GM19239 (cell line): ENCODE measurements around the gene MSN.
"Not testable (repeated sequence)": the region's sequence is repeated elsewhere in the genome, so short reads cannot be mapped to it uniquely, and the experiment has no call there.

ENCODE experiments used
- DNase-seq: peaks from one replicate; pipeline ENCODE4 v3.0.0; 2011; ENCODE audit warnings: low spot score; ENCODE audit not compliant: insufficient read length
- FAIRE-seq: peaks from 2 replicates; lab custom pipeline; 2011; peaks lifted over from hg19 to GRCh38; lab: Jason Lieb, UNC

Gene MSN

DNA sequence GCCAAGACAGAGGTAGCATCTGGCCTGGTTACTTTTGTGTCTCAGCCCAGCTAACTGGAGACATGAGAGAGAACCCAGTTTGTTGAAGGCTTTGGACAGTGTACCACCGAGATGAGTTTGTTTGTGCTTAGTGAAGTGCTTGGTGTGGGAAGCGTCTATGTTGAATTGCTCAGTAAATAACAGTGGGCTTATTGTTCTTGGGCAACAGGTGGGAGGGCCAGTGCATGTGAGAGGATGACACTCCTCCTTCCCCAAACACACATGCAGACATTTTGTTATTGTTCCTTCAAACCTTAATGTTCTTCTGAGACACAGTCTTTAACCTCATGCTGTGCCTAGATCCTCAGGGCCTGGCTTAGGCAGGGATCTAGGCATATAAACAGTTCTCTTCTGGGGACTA, 39.7 kb downstream of the MSN start:
- FAIRE-seq: no peak
- DNase-seq: no peak

DNA sequence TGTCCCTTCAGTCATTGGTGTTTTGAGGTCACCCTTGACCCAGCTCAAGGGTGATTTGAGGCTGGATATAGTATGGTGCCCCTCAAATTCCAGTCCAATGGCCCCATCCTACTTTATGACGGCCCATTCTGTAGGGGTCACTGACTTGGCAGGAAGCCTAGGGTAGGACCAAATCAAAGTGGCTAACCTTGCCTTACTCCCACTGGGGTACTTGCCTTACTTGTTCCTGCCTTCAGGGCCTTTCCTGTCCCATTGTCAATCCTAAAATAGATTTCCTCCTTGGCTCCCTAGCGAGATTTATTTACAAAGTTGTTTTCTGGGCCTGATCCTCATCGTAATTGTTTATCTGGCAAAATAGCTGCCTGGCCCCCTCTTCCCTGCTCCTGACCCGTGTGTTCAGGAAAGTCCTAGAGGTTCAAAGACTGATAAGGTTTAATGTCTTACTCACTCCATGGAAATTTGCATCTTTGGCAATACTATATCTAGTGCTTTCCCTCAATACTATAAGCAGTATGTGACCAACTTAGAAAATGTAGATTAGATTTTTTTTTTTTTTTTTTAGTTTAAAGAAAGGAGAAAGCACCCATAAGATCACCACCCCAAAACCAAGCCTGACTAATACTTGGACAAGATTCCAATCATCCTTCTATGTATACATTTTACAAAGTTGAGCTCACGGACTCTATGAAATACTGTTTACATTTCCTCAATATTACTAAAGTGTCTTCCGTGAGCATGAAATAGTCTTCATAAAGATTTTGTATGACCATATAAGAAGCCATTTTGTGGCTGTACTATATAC, 44.8 kb downstream of the MSN start:
- no peak for FAIRE-seq
- DNase-seq: no peak

DNA sequence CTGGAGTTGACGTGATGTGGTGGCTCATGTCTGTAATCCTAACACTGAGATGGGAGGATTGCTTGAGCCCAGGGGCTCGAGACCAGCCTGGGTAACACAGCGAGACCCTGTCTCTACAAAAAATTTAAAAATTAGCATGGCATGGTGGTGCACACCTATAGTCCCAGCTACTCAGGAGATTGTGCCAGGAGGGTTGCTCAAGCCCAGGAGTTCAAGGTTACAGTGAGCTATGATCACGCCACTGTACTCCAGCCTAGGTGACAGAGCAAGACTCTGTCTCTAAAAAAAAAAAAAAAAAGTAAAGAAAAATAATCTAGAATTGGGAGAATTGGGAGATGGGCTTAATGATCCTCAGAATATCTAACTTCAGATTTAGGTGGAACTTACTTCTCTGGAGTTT, 51.1 kb downstream of the MSN start:
- FAIRE-seq: no peak
- no peak for DNase-seq

DNA sequence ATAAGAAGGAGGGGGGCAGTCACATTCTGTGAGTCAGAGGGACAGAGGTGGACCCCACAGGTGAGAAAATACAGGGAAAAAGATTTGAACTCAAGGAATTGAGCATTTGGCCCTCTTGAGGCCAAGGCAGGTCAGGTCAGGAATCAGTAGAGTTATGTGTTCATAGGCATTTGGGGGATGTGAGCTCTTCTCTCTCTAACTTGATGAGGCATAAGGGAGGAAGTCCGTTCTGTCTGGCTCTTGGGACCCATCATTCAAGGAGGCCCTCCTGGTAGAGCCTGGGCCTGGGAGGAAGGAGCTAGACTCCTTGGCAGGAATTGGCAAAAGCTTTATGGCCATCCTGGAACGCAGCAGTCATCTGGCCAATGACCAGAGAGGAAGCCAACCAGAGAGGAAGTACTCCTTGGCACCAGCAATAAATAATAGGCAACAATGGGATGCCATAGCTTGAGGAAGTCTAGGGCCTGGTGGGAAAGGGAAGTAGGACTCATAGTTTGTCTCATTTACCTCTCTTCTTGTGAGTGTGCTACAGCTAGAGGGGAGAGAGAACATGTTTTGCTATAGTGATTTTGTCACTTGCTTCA, 53.0 kb downstream of the MSN start:
- DNase-seq (no peak), FAIRE-seq (peak; percentile 84)

DNA sequence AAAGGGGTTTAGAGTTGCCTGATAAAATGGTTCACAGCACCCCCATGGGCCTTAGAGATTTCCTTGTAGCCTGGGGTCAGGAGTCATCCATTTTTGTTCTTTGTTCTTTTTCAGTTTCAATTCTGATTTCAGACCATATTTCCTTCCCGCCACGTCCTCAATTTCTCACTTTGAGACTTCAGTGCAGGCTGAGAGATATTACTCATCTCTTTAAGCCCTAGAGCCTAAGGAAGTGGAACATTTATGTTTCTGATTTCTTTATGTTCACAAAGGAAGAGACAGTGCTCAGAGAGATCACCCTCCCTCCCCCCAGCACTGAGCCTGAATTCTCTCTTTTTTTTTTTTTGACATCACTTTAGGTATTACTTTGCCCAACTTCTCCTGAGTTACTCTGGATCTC, 56.3 kb downstream of the MSN start:
- peak; percentile 97 for FAIRE-seq
- DNase-seq: peak; percentile 19

DNA sequence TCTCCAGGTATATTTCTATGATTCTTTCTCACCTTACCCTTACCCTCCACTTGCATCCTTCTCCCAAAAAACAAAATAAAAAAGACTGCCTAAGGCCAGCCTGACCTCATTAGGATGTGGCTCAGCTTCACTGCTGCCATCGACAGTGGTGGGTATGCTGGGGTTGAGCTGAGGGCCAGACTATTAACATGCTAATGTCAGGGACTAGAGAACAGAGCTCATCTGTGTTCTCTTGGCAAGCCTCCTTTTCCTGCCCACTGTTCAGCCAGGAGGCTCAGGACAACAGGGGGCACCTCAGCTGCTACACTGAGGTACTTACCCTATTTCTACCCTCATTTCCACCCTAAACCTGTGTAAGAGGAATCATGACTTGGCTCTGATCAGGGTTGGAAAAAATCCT, 59.3 kb downstream of the MSN start:
- DNase-seq (no peak), FAIRE-seq (no peak)

DNA sequence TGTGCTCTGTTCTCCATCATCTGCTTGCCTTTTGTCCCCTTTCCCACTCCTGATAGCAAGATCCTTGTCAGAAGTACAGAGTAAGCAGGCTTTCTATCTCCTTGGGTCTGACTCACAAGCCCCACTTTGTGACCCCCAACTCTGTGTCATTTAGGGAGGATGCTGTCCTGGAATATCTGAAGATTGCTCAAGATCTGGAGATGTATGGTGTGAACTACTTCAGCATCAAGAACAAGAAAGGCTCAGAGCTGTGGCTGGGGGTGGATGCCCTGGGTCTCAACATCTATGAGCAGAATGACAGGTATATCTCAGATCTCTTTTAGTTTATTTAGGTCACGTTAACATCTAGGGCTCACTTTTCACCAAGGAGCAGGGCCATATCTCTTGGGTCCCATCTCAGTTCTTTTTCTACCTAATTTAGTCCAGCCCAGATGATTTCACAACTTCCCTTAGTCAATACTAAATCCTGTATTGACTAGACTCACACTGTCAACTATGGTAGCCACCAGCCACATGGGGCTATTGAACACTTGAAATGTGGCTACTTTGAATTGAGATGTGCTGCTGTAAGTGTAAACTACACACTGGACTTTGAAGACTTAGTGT, 64.3 kb downstream of the MSN start:
- DNase-seq: no peak
- no peak for FAIRE-seq

DNA sequence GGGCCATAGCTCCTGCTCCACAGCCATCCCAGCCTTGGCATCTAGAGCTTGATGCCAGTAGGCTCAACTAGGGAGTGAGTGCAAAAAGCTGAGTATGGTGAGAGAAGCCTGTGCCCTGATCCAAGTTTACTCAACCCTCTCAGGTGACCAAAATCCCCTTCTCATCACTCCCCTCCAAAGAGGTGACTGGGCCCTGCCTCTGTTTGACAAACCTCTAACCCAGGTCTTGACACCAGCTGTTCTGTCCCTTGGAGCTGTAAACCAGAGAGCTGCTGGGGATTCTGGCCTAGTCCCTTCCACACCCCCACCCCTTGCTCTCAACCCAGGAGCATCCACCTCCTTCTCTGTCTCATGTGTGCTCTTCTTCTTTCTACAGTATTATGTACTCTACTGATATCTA, 73.5 kb downstream of the MSN start:
- DNase-seq (no peak), FAIRE-seq (peak; percentile 14)

DNA sequence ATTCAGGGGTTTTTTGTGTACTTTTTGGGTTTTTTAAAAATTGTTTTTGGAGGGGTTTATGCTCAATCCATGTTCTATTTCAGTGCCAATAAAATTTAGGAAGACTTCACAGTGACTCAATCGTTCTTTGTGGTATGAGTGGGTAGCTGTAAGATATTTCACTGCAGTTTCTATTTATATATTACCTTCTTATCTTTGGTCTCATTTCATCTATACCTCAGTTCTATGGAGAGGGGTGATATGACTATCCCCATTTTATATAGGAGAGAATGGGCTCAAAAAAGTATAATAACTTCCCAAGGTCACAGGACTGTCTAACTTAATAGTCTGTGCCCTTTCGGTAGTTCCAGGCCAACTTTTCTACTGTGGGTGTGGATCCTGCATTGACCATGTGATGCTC, 74.4 kb downstream of the MSN start:
- no peak for FAIRE-seq

DNA sequence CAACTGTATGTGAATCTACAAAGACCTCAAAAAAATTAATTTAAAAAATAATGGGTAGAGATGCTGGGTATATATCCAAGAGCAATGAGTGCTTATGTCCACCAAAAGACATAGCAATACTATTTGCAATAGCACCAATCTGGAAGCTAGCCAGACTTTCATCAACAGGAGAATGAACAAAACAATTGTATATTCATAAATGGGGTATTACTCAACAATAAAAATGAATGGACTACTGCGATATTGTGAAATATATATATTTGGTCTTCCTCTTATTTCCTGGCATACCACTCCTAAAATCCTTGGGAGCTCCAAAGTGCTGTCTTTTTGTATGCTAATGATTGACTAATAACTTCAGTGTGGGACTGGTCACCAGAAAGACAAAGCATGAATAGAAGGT, 77.5 kb downstream of the MSN start:
- DNase-seq (no peak), FAIRE-seq (no peak)

More for the DNA sequence above, 74.4 kb downstream of the MSN start:
- DNase-seq: no peak

DNA sequence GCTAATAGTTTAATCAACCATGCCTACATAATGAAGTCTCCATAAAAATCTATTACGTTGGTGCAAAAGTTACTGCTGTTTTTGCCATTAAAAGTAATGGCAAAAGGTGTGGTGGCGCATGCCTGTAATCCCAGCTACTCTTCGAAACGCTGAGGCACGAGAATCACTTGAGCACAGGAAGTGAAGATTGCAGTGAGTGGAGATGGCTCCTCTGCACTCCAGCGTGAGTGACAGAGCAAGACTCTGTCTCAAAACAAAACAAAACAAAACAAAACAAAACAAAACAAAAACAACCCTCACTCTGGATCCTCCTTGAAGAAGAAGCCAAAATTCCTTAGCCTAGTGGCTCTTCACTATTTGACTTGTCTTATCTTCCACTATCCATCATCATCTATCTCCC, 78.0 kb downstream of the MSN start:
- DNase-seq: no peak
- peak; percentile 31 for FAIRE-seq

DNA sequence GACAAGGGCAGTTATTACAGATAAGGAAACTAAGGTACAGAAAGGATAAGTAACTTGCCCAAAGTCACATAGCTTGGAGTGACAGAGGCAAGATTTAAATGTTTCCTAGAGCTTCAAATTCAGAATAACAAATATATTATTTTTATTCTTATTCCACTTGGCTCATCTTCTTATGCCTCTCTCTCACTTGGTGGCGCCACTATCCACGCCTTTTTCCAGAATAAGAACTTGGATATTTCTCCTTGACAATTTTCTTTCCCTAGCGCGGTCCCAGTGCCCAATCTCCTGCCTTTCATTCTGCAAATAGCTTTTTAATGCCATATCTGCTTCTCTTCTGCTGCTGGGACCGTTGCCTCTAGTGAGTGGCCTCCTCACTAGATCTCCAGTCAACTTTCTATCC, 78.5 kb downstream of the MSN start:
- FAIRE-seq (no peak), DNase-seq (no peak)

DNA sequence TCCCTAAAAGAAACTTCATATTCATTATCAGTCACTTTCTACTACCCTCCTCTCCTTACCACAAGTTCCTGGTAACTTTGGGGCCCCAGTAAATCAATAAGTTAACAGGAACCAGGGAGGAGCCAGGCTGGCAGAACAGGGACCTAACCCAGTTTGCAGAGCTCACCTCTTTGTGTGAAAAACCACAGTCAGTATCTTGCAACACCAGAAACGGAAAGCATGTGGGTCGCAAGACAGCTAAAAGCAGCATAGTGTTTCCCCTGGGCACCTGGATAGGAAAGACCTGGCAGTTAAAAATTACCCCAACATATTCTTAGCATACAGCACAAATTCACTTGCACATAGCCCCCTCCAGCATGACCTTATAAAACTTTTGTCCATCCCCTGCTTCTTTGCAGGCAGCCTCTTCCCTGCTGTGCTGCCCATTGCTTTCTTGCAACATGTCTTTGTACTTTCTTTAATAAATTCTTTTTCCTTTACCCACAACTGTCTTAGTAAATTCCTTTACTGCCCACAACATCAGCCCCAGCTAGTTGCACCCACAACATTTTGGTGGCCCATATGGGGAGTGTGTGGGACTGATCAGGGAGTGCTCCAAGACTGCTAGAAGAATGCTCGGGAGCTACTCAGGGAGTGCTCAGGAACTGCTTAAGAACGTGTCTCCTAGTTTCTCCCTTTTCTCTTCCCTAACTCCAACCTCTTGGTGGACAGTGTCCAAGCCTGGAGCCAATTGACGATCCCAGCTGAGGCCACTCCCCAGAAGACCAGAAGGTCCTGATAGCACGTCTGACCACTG, 83.4 kb downstream of the MSN start:
- DNase-seq (peak; percentile 16), FAIRE-seq (peak; percentile 99)

DNA sequence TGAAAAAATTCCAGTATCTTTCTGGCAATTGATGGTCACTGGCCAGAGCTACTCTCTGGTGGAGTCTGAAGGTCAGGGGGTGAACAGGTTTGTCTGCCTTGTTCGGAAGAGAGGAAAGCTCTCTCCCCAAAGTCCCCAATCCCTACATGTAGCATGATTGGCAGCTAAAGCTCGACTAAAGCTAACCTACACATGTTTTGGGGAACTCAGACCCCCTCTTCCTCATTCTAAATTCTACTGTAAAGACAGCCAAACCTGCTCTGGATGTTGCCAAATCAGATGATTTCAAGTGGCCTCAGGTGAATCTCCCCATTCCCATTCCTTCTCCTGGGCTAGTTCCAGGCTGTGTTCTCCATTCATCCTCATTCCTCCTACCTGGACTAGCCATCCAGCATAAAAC, 84.1 kb downstream of the MSN start:
- FAIRE-seq (no peak), DNase-seq (no peak)

DNA sequence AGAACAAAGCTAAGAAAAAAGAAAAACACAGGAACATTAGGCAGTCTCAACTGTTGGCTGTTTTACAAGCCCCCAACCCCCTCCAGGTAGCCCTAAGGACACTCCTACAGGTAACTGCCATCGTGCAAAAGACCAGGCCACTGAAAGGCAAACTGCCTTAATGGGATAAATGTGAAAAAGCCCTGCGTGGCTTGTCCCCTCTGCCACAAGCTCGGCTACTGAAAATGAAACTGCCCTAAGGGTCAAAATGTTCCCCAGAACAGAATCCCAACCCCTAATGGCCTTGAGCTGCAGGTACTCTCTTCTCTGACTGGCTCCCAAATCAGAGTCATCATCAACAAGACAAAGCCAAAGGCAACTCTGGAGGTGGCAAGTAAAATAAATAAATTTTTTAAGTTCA, 84.8 kb downstream of the MSN start:
- DNase-seq (no peak), FAIRE-seq (peak; percentile 89)

DNA sequence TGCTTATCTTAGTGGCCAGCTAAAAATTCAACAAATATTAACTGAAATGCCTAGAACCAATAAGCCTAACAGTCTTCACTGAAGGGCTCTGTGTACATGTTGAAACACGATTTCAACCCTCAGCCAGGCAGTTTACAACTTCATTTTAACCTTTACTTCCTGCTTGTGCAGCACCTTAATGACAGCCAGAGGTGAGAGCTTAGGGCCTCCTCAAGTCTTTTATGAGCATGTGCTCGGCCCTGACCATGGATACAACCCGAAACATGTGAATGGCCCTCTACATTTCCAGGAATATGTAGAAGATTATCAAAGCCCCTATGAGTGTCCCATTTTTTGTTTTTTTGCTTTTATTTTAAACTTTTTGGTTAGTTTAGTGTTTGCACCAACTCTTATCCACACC, 88.3 kb downstream of the MSN start:
- FAIRE-seq: no peak
- no peak for DNase-seq

DNA sequence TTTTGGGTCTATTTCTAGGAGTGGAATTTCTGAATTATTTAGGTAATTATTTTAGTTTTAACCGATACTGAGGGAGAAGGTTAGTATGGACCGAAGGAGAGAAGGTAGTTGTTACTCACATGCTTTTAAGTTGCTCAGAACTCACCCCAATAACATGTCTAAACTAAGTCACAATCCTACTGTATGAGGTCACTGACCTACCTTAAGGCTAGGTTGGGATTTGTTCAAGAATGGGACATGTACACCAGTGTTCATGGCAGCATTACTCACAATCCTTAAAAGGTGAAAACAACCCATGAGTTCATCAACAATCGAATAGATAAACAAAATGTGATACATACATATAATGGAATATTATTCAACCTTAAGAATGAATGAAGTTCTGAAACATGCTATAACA, 90.5 kb downstream of the MSN start:
- DNase-seq (no peak), FAIRE-seq (peak; percentile 64)

DNA sequence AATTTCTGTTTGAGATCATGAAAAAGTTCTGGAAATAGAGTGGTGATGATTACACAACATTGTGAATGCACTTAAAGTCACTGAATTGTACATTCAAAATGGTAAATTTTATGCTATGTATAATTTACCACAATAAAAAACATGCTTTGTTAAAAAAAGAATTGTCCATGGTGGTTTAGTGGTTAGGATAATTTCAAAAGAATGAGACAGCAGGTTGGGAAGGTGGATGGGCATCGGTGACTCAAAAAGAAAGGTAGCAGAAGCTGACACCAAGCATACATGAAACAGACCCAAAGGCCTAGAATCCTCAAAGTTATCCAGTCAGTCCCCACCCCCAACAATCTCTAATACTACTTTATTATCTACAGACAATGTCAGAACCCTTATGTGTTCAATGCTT, 91.1 kb downstream of the MSN start:
- FAIRE-seq (peak; percentile 73), DNase-seq (no peak)

DNA sequence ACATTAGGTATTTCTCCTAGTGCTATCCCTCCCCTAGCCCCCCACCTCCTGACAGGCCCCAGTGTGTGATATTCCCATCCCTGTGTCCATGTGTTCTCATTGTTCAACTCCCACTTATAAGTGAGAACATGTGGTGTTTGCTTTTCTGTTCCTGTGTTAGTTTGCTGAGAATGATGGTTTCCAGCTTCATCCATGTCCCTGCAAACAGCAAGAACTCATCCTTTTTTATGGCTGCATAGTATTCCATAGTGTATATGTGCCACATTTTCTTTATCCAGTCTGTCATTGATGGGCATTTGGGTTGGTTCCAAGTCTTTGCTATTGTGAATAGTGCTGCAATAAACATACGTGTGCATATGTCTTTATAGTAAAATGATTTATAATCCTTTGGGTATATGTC, 92.1 kb downstream of the MSN start:
- not testable (repeated sequence) for DNase-seq, FAIRE-seq

DNA sequence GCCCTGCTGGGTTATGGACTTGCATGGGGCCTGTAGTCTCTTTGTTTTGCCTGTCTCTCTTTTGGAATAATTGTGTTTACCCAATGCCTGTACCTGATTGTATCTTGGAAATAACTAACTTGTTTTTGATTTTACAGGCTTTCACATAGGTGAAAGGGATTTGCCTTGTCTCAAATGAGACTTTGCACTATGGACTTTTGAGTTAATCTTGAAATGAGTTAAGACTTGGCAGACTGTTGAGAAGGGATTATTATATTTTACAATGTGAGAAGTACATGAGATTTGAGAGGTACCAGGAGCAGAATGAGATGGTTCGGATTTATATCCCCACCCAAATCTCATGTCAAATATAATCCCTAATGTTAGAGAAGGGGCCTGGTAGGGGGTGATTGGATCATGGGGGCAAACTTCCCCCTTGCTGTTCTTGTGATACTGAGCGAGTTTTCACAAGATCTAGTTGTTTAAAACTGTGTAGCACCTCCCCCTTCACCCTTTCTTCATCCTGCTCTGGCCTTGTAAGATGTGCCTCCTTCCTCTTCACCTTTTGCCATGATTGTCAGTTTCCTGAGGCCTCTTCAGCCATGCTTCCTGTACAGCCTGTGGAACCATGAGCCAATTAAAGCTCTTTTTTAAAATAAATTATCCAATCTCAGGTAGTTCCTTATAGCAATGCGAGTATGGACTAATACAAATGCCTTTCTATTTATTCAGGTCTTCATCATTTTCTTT, 102.3 kb downstream of the MSN start:
- FAIRE-seq (no peak), DNase-seq (no peak)
